ENCODE measurements around the gene GPR83. TPM values are rescaled to one million over a fixed set of nuclear protein-coding genes. Genes with fewer than 3 reads are reported as not detected.
"Not testable (repeated sequence)": the region's sequence is repeated elsewhere in the genome, so short reads cannot be mapped to it uniquely, and the experiment has no call there.

The GPR83 gene
- total and polyA plus RNA-seq, 8 donors = 0.08 to 0.41 (median 0.36) TPM; not detected in 1

DNA sequence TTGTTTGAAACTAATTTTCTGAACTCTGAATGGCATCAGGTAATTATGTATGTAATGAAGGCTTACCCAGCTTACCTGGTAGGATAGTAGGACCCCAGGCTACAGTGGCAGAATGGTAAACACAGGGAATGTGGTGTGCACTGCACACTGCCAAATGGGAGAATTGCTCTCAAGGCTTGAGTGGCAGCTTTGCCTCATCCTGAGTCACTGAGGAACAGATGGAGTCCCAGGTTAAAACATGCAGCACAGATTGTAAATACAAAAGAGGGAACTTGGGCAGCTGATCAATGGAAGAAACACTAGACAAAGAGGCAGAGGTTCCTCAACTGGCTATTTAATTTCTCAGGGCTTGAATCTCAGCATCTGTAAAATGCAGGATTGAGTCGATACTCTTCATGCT, 24.4 kb downstream of the GPR83 start:
- H3K9me3 ChIP-seq = no peaks in the 10 kb centered on the region
- no peaks in the 10 kb centered on the region for H3K4me1 ChIP-seq
- no peak for ATAC-seq

DNA sequence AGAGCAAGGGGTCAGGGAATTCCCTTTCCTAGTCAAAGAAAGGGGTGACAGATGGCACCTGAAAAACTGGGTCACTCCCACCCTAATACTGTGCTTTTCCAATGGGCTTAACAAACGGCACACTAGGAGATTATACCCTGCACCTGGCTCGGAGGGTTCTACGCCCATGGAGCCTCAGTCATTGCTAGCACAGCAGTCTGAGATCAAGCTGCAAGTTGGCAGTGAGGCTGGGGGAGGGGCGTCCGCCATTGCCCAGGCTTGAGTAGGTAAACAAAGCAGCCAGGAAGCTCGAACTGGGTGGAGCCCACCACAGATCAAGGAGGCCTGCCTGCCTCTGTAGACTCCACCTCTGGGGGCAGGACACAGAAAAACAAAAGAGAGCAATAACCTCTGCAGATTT, 30.6 kb downstream of the GPR83 start:
- not testable (repeated sequence) for ATAC-seq

More for the DNA sequence above, 24.4 kb downstream of the GPR83 start:
- H3K27ac ChIP-seq = no peak overlapping the region
- TF ChIP-seq, protein P1, sequence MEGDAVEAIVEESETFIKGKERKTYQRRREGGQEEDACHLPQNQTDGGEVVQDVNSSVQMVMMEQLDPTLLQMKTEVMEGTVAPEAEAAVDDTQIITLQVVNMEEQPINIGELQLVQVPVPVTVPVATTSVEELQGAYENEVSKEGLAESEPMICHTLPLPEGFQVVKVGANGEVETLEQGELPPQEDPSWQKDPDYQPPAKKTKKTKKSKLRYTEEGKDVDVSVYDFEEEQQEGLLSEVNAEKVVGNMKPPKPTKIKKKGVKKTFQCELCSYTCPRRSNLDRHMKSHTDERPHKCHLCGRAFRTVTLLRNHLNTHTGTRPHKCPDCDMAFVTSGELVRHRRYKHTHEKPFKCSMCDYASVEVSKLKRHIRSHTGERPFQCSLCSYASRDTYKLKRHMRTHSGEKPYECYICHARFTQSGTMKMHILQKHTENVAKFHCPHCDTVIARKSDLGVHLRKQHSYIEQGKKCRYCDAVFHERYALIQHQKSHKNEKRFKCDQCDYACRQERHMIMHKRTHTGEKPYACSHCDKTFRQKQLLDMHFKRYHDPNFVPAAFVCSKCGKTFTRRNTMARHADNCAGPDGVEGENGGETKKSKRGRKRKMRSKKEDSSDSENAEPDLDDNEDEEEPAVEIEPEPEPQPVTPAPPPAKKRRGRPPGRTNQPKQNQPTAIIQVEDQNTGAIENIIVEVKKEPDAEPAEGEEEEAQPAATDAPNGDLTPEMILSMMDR (IDR thresholded peaks at IDR 0.05) = no peak
- intact Hi-C loops (cut with DNase I) = no loop called here
- no peaks in the 10 kb centered on the region for H3K36me3 ChIP-seq
- no peak for DNase-seq
- H3K27me3 ChIP-seq = no peaks in the 10 kb centered on the region
- no peak overlapping the region for H3K4me3 ChIP-seq

GRCh38 chr11:94350850-94351563, 50.2 kb downstream of the GPR83 start:
- H3K36me3 ChIP-seq; intact Hi-C loops (cut with DNase I); H3K27ac ChIP-seq; H3K9me3 ChIP-seq; H3K27me3 ChIP-seq; DNase-seq; H3K4me3 ChIP-seq; H3K4me1 ChIP-seq; ATAC-seq: not testable (repeated sequence)

More for the DNA sequence above, 30.6 kb downstream of the GPR83 start:
- H3K4me3 ChIP-seq; DNase-seq; intact Hi-C loops (cut with DNase I); H3K27ac ChIP-seq; H3K27me3 ChIP-seq; H3K4me1 ChIP-seq; H3K36me3 ChIP-seq; H3K9me3 ChIP-seq: not testable (repeated sequence)

- DNase-seq = peak in 1 of 4 donors; percentile 53
- H3K9me3 ChIP-seq; ATAC-seq; H3K4me3 ChIP-seq; H3K27me3 ChIP-seq; H3K36me3 ChIP-seq; H3K4me1 ChIP-seq; H3K27ac ChIP-seq; intact Hi-C loops (cut with DNase I): not testable (repeated sequence)
These were observed 54.9 kb downstream of the GPR83 start for GRCh38 chr11:94346311-94346710.

DNA sequence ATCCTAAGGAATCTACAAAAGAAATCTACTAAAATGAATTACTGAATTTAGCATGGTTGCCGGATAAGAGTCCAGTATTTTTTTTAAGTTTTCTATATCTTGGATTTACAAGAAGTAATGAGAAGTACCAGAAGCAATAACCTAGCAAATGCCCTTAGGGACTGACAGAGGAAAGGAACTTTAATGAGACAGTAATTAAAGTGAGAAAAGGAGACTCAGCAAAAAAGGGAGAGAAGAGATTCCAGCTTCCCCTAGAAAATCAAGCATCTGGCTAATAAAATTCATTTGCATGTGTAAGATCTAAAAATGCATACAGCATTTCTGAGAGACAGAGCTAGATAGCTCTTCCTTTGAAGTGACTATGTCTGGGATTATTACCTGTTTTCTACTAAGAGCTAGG, 57.7 kb downstream of the GPR83 start:
- TF ChIP-seq, protein P1 (IDR thresholded peaks at IDR 0.05) = no peak
- no peak overlapping the region for H3K27ac ChIP-seq
- no peak overlapping the region for H3K4me3 ChIP-seq
- H3K4me1 ChIP-seq = no peaks in the 10 kb centered on the region
- ATAC-seq (no peak), DNase-seq (no peak)
- H3K9me3 ChIP-seq = no peaks in the 10 kb centered on the region
- no peaks in the 10 kb centered on the region for H3K27me3 ChIP-seq
- H3K36me3 ChIP-seq = no peaks in the 10 kb centered on the region
- intact Hi-C loops (cut with DNase I) = no loop called here

GRCh38 chr11:94342250-94342649, 59.0 kb downstream of the GPR83 start:
- Histone ChIP-seq H3K9me3 (no peaks in the 10 kb centered on the region), H3K4me3 (no peak overlapping the region), H3K36me3 (no peaks in the 10 kb centered on the region), H3K4me1 (no peaks in the 10 kb centered on the region), H3K27me3 (no peaks in the 10 kb centered on the region), H3K27ac (no peak overlapping the region)
- intact Hi-C loops (cut with DNase I) = no loop called here
- ATAC-seq = no peak
- DNase-seq = no peak
- TF ChIP-seq, protein P1 (IDR thresholded peaks at IDR 0.05) = no peak

DNA sequence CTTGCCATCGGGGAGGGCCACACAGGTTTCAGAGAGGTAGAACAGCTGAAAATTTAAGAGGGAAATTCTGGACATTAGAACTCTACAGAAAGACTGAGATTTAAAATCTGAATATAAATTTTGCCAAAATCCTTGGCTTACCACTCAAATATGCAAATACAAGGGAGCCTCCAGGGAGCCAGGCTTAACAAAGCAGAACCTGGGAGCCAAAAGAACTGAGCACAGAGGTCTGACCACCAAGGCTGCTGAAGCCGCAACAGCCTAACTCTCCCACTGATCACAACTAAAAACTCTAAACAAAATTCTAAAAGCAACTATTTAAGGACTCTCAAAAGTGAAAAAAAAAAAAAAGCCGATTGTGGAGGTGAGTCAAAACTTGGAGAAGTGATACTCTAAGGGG, 62.6 kb downstream of the GPR83 start:
- ATAC-seq (no peak), DNase-seq (no peak)
- intact Hi-C loops (cut with DNase I) = no loop called here
- no peaks in the 10 kb centered on the region for H3K4me1 ChIP-seq
- H3K9me3 ChIP-seq = no peaks in the 10 kb centered on the region
- H3K27me3 ChIP-seq = peaks cover 0 to 8% of the 10 kb centered on the region in 2 donors
- H3K36me3 ChIP-seq = no peaks in the 10 kb centered on the region
- H3K4me3 ChIP-seq = no peak overlapping the region
- TF ChIP-seq, protein P1 (IDR thresholded peaks at IDR 0.05) = no peak
- no peak overlapping the region for H3K27ac ChIP-seq
